NOMO-1 treated with dmso at 0.1 percent for 144 hours (cell line): ENCODE data around the gene COL23A1.
A peak's percentile ranks its signal among the peaks of the same experiment; 100 is the strongest.
"Not testable (repeated sequence)": the region's sequence is repeated elsewhere in the genome, so short reads cannot be mapped to it uniquely, and the experiment has no call there.

Experiments used
- DNase-seq: peaks from one replicate; lab custom pipeline; 2025; ENCODE audit not compliant: unreplicated experiment; lab: John Stamatoyannopoulos, UW

The COL23A1 gene

GRCh38 chr5:178511172-178511571, 79.0 kb downstream of the COL23A1 start:
- DNase-seq = no peak

GRCh38 chr5:178509491-178510057, 80.6 kb downstream of the COL23A1 start:
- DNase-seq = no peak

- no peak for DNase-seq
Measured at GRCh38 chr5:178507151-178507932, 82.9 kb downstream of the COL23A1 start.

GRCh38 chr5:178505639-178506407, 84.4 kb downstream of the COL23A1 start:
- DNase-seq = no peak

- no peak for DNase-seq
Measured at GRCh38 chr5:178504340-178504960, 85.7 kb downstream of the COL23A1 start.

- no peak for DNase-seq
Measured at GRCh38 chr5:178502401-178503100, 87.6 kb downstream of the COL23A1 start.

- no peak for DNase-seq
Measured at GRCh38 chr5:178499352-178499751, 90.8 kb downstream of the COL23A1 start.

GRCh38 chr5:178496642-178497041, 93.6 kb downstream of the COL23A1 start:
- peak; percentile 41 for DNase-seq

GRCh38 chr5:178496214-178496613, 94.0 kb downstream of the COL23A1 start:
- DNase-seq = no peak

- DNase-seq = no peak
Measured at GRCh38 chr5:178495706-178496105, 94.5 kb downstream of the COL23A1 start.

GRCh38 chr5:178492278-178492677, 97.9 kb downstream of the COL23A1 start:
- no peak for DNase-seq

GRCh38 chr5:178490935-178491652, 99.1 kb downstream of the COL23A1 start:
- DNase-seq = no peak

- no peak for DNase-seq
Measured at GRCh38 chr5:178489271-178489976, 100.8 kb downstream of the COL23A1 start.

- DNase-seq = no peak
Measured at GRCh38 chr5:178488696-178489095, 101.5 kb downstream of the COL23A1 start.

- no peak for DNase-seq
Measured at GRCh38 chr5:178487911-178488600, 102.1 kb downstream of the COL23A1 start.

- DNase-seq = not testable (repeated sequence)
Measured at GRCh38 chr5:178486878-178487512, 103.2 kb downstream of the COL23A1 start.

GRCh38 chr5:178486239-178486641, 104.0 kb downstream of the COL23A1 start:
- peak; percentile 75 for DNase-seq

GRCh38 chr5:178483620-178484019, 106.6 kb downstream of the COL23A1 start:
- DNase-seq = peak; percentile 68

- DNase-seq = no peak
Measured at GRCh38 chr5:178479261-178479660, 110.9 kb downstream of the COL23A1 start.
